ENCODE measurements around the gene AMD1. TPM values are rescaled to one million over a fixed set of nuclear protein-coding genes. Genes with fewer than 3 reads are reported as not detected.

The AMD1 gene
- total and polyA plus RNA-seq, 2 of the 8 experiments (the other 6 are each of a cell fraction or from before 2014, with no cell fraction given): 60.9 to 177 TPM

DNA sequence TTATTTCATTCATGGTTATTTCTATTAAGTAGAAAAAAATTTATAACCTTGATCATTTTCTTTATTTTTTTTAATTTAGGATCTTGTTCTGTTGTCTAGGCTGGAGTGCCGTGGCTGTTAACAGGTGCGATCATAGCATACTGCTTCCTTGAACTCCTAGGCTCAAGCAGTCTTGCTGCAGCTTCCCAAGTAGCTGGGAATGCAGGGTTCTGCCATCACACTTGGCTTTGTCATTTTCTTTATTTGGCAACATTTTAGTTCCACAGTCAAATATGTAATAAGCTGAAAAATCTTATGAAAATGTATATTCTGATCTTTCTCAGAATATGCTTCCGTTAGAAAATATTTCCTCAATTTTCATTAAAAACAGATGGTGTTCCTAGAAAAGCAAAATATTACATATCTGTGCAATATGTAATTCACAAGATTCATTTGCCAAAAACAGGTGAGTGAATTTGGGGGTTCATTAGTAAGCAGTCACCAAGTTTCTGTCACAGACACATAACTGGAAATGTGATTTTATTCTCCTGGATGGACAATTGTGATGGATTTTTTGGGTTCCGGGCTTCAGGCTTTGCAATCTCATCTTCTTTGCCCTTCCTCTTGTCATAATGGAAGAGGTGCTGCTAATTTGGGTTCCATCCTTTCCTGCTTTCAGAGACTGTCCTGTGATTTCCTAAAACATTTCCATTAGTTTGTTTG is 21.5 kb downstream of the AMD1 start:
- Histone ChIP-seq H4K20me1 (replicated peaks in 1 of 2; ENCODE audit: control insufficient read depth in 1 of 2, insufficient read depth in 2 of 2, low read length in 2 of 2) (peaks cover 8 to 13% of the 10 kb centered on the region in 2 experiments), H3K79me1 (ENCODE audit: low read depth, low read length) (no peaks in the 10 kb centered on the region; the same call in 1 of the 2 replicates), H3K18ac (ENCODE audit: extremely low read depth, low read length) (no peak overlapping the region), H3K14ac (ENCODE audit: insufficient read length) (no peak overlapping the region), H2AK5ac (ENCODE audit: low read depth, low read length) (no peak overlapping the region), H3K4me2 (ENCODE audit: insufficient read depth in 1 of 2, low read depth in 2 of 2, low read length in 2 of 2) (no peak overlapping the region), H3K79me2 (ENCODE audit: control insufficient read depth in 1 of 2, insufficient read depth in 2 of 2, low read length in 2 of 2) (peaks cover 2 to 33% of the 10 kb centered on the region in 2 experiments; a peak in 3 of 4 replicates), H4K8ac (ENCODE audit: extremely low read depth, insufficient read depth, low read length) (no peak overlapping the region), H2BK5ac (ENCODE audit: low read depth, low read length) (no peak overlapping the region), H3K27ac (ENCODE audit: low read depth, low read length) (no peak overlapping the region), H3K9me3 (ENCODE audit: insufficient read depth in 2 of 2, low read depth in 1 of 2, low read length in 1 of 2) (no peaks in the 10 kb centered on the region), H3K4me1 (replicated peaks in 1 of 4; ENCODE audit: control insufficient read depth in 3 of 4, insufficient read depth in 4 of 4, low read length in 3 of 4) (no peaks in the 10 kb centered on the region), H3K36me3 (ENCODE audit: control insufficient read depth in 2 of 4, insufficient read depth in 4 of 4, low read length in 3 of 4) (peaks cover 13 to 69% (median 57%) of the 10 kb centered on the region in 4 experiments), H2BK120ac (replicated peaks; ENCODE audit: low read depth, low read length) (no peak overlapping the region), H3K23me2 (ENCODE audit: low read depth, low read length) (no peaks in the 10 kb centered on the region), H3K56ac (replicated peaks; ENCODE audit: insufficient read length, low read depth, low read length) (no peak overlapping the region), H3K9ac (replicated peaks in 1 of 4; ENCODE audit: extremely low read depth in 1 of 4, low read depth in 3 of 4, low read length in 3 of 4) (no peak overlapping the region), H3K27me3 (replicated peaks in 1 of 4; ENCODE audit: control insufficient read depth in 3 of 4, extremely low read depth in 1 of 4, insufficient read depth in 3 of 4, low read length in 3 of 4) (no peaks in the 10 kb centered on the region), H3K4ac (replicated peaks; ENCODE audit: insufficient read length, low read depth, low read length) (no peak overlapping the region), H2BK15ac (ENCODE audit: low read length) (no peak overlapping the region), H3K4me3 (ENCODE audit: extremely low read depth in 1 of 4, insufficient read depth in 2 of 4, low read depth in 3 of 4, low read length in 4 of 4) (no peak overlapping the region), H2AFZ (ENCODE audit: low read length) (no peak overlapping the region), H3K23ac (ENCODE audit: insufficient read length) (no peak overlapping the region), H2BK12ac (ENCODE audit: low read depth, low read length) (no peak overlapping the region), H4K91ac (replicated peaks; ENCODE audit: insufficient read length, low read length) (no peak overlapping the region), H2BK20ac (ENCODE audit: low read length) (no peak overlapping the region), H4K5ac (ENCODE audit: insufficient read length, low read depth, low read length) (no peak overlapping the region)
- ChIA-PET POLR2A (ENCODE audit: partially characterized antibody) (no interaction called here), CTCF (ENCODE audit: partially characterized antibody) (no interaction called here)
- FAIRE-seq: no peak
- TF ChIP-seq CBX8 (IDR thresholded peaks at IDR 0.05; ENCODE audit: borderline replicate concordance, low read depth, low read length) (no peak), NRF1 (IDR thresholded peaks at IDR 0.05; ENCODE audit: low read depth, low read length) (no peak)
- TF ChIP-seq, protein P1, sequence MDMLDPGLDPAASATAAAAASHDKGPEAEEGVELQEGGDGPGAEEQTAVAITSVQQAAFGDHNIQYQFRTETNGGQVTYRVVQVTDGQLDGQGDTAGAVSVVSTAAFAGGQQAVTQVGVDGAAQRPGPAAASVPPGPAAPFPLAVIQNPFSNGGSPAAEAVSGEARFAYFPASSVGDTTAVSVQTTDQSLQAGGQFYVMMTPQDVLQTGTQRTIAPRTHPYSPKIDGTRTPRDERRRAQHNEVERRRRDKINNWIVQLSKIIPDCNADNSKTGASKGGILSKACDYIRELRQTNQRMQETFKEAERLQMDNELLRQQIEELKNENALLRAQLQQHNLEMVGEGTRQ (IDR thresholded peaks at IDR 0.05; ENCODE audit: low read length): no peak
- DNase-seq (ENCODE audit: low read depth in 1 of 2, low spot score in 2 of 2): no peak
- WGBS, 2 experiments (ENCODE audit: extremely low coverage in 1 of 2, insufficient coverage in 1 of 2, insufficient read length in 1 of 2, insufficient replicate concordance in 2 of 2, low coverage in 1 of 2, low lambda C conversion rate in 2 of 2, missing lambda C conversion rate in 1 of 2): 91% methylated on average over 4 of the region's 4 CpGs; no CpG with 5 or more reads in 1 of the 2 experiments

Data from H1 (cell line).